Mammary epithelial cell (primary cell): ENCODE data around the gene DCAKD.
"Not testable (repeated sequence)": the region's sequence is repeated elsewhere in the genome, so short reads cannot be mapped to it uniquely, and the experiment has no call there.

Source experiments
- CTCF ChIP-seq, 2 donors: IDR thresholded peaks in 1 of 2; conservative IDR thresholded peaks in 1 of 2; 2 replicates each; pipeline ENCODE4 v1.5.1; 2011 to 2012; ENCODE audit warnings: inconsistent platforms in 2 of 2, low read length in 2 of 2, mild to moderate bottlenecking in 2 of 2, control low read depth in 1 of 2, low read depth in 1 of 2; ENCODE audit not compliant: insufficient read depth in 1 of 2; ENCODE audit errors: extremely low read depth in 1 of 2
- EZH2 ChIP-seq: IDR thresholded peaks from 2 replicates; pipeline ENCODE4 v1.6.1; 2012; ENCODE audit warnings: low read length, inconsistent platforms, borderline replicate concordance

- not testable (repeated sequence) for TF ChIP-seq CTCF (conservative IDR thresholded peaks at IDR 0.05 in 1 of 2, IDR thresholded peaks at IDR 0.05 in 1 of 2; ENCODE audit: extremely low read depth in 1 of 2, insufficient read depth in 1 of 2, low read depth in 1 of 2, low read length in 2 of 2); EZH2
Measured at GRCh38 chr17:45051720-45052051, 254 bp upstream of the DCAKD start.
